ENCODE data around the gene SPATA9. TPM values are rescaled to one million over a fixed set of nuclear protein-coding genes. Genes with fewer than 3 reads are reported as not detected.
A peak's percentile ranks its signal among the peaks of the same experiment; 100 is the strongest.

SPATA9 gene
- total RNA-seq, 3 donors from 2014 or later (not counting 1 experiment from before 2014, with no cell fraction given): 1.3 to 2.1 (median 2.0) TPM

DNA sequence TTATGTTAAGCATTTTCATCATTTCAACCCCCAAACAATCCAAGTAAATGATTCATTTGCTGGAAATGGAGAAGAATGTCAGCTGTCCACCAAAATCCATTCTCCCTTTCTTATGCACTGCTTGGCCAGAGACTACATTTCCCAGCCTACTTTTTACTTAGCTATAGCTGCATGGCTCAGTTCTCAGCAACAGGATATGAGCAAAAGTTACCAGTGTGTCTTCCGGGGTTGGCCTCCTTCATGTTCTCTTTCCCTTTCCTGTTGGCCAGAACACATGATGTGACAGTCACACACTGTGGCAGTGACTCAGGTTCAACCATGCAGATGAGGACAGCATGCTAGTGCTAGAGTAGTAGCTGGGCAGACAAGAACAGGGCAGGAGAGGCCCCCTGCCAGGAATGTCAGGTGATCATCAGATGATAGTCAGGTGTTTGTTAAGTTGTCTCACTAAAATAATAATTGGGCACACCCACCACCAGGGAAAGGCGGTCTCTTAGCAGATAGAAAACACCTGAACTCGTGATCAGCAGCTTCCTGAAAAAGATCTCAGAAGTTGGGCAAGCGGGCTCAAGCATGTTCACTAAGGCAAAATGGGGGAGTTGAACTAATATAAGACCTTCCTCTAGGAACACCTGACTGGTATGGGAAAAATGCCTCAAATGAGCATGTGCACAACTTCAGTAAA is 50.7 kb downstream of the SPATA9 start:
- H3K4me1 ChIP-seq (ENCODE audit: control insufficient read depth, insufficient read depth, low read length): peaks cover 4% of the 10 kb centered on the region
- H3K27me3 ChIP-seq (ENCODE audit: control insufficient read depth, insufficient read depth, low read length): no peaks in the 10 kb centered on the region
- no peaks in the 10 kb centered on the region for H3K9me3 ChIP-seq (ENCODE audit: control insufficient read depth, insufficient read depth, low read length)
- Mint-ChIP-seq H3K27ac (peak overlapping the region; percentile 74 to 85), H3K4me1 (peaks cover 11 to 12% of the 10 kb centered on the region in 2 donors), H3K9me3 (no peaks in the 10 kb centered on the region), H3K4me3 (peak overlapping the region; percentile 5), H3K27me3 (ENCODE audit: low read depth in 2 of 2) (peaks cover 0 to 2% of the 10 kb centered on the region in 2 donors), H3K36me3 (no peaks in the 10 kb centered on the region)
- intact Hi-C loops (cut with micrococcal nuclease): no loop called here
- ATAC-seq (peak; percentile 97 to 99 (median 98)), DNase-seq (peak; percentile 39 to 84)
- no peak overlapping the region for H3K4me3 ChIP-seq (ENCODE audit: low read length)
- H3K27ac ChIP-seq (ENCODE audit: low read length): peak overlapping the region; percentile 19
- no peaks in the 10 kb centered on the region for H3K36me3 ChIP-seq (ENCODE audit: control insufficient read depth, insufficient read depth, low read length)
- WGBS (ENCODE audit: insufficient coverage): 50% methylated on average over 3 of the region's 4 CpGs
- TF ChIP-seq, protein P1, sequence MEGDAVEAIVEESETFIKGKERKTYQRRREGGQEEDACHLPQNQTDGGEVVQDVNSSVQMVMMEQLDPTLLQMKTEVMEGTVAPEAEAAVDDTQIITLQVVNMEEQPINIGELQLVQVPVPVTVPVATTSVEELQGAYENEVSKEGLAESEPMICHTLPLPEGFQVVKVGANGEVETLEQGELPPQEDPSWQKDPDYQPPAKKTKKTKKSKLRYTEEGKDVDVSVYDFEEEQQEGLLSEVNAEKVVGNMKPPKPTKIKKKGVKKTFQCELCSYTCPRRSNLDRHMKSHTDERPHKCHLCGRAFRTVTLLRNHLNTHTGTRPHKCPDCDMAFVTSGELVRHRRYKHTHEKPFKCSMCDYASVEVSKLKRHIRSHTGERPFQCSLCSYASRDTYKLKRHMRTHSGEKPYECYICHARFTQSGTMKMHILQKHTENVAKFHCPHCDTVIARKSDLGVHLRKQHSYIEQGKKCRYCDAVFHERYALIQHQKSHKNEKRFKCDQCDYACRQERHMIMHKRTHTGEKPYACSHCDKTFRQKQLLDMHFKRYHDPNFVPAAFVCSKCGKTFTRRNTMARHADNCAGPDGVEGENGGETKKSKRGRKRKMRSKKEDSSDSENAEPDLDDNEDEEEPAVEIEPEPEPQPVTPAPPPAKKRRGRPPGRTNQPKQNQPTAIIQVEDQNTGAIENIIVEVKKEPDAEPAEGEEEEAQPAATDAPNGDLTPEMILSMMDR (IDR thresholded peaks at IDR 0.05): no peak

DNA sequence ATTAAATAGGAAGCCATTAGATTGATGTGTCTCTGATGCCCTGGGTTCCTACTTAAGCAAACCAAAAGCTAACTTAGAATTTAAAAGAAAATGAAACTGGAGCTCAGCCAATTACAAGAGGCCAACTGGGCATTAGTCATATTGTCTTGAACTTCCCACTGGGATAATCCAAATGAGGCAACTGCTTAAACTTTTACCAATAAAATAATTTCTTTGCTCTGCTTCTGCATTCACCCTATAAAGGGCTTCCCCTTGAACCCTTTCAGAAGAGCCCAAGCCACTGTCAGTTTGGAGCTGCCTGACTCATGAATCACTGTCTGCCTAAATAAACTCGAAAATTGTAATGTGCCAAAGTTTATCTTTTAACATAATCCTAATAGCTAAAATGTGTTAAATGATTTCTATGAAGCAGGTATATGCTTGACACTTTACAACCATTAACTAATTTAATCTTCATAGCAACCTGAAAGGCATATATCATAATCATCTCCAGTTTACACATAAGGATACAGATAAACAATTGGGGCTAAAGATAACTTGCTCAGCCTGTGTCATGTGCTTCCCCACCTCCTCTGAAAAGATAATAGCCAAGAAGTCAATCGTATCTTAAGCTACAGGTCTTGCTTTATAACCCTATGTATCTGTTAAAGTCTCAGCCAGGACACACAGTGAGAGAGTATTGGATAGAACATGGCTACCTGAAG is 51.4 kb downstream of the SPATA9 start:
- DNase-seq (no peak), ATAC-seq (no peak)
- Histone ChIP-seq H3K9me3 (ENCODE audit: control insufficient read depth, insufficient read depth, low read length) (no peaks in the 10 kb centered on the region), H3K27ac (ENCODE audit: low read length) (no peak overlapping the region), H3K36me3 (ENCODE audit: control insufficient read depth, insufficient read depth, low read length) (no peaks in the 10 kb centered on the region), H3K4me3 (ENCODE audit: low read length) (no peak overlapping the region), H3K4me1 (ENCODE audit: control insufficient read depth, insufficient read depth, low read length) (peaks cover 4% of the 10 kb centered on the region), H3K27me3 (ENCODE audit: control insufficient read depth, insufficient read depth, low read length) (no peaks in the 10 kb centered on the region)
- peaks cover 0 to 4% of the 10 kb centered on the region in 2 donors for H3K27me3 Mint-ChIP-seq (ENCODE audit: low read depth in 2 of 2)
- no peak overlapping the region for H3K4me3 Mint-ChIP-seq
- H3K9me3 Mint-ChIP-seq: no peaks in the 10 kb centered on the region
- 80% methylated on average over 1 of the region's 2 CpGs for WGBS (ENCODE audit: insufficient coverage)
- intact Hi-C loops (cut with micrococcal nuclease): no loop called here
- peak overlapping the region; percentile 74 to 85 for H3K27ac Mint-ChIP-seq
- peaks cover 11 to 12% of the 10 kb centered on the region in 2 donors for H3K4me1 Mint-ChIP-seq
- no peaks in the 10 kb centered on the region for H3K36me3 Mint-ChIP-seq
- TF ChIP-seq, protein P1 (IDR thresholded peaks at IDR 0.05): no peak

DNA sequence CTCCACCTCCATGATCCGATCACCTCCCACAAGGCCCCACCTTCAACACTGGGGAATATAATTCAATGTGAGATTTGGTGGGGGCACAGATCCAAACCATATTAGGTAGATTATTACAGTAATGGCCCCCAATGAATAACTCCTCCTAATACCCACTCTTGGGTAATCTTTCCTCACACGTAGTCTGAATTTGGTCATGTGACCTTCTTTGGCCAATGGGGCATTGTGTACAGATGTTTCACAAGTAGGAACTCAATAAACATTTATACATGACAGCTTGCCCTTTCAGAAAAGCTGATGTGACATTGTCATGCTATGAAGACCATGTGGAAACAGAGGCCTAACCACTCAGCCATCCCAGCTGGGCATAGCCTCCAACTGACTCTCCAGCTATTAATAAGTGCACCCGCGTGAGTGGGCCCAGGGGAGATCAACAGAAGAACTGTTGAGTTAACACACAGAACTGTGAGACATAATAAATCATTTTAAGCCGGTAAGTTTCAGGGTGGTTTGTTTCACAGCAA is 52.3 kb downstream of the SPATA9 start:
- Histone ChIP-seq H3K9me3 (ENCODE audit: control insufficient read depth, insufficient read depth, low read length) (no peaks in the 10 kb centered on the region), H3K27me3 (ENCODE audit: control insufficient read depth, insufficient read depth, low read length) (no peaks in the 10 kb centered on the region), H3K36me3 (ENCODE audit: control insufficient read depth, insufficient read depth, low read length) (no peaks in the 10 kb centered on the region), H3K4me3 (ENCODE audit: low read length) (no peak overlapping the region), H3K4me1 (ENCODE audit: control insufficient read depth, insufficient read depth, low read length) (peaks cover 4% of the 10 kb centered on the region), H3K27ac (ENCODE audit: low read length) (no peak overlapping the region)
- DNase-seq (no peak), ATAC-seq (no peak)
- peaks cover 11 to 12% of the 10 kb centered on the region in 2 donors for H3K4me1 Mint-ChIP-seq
- TF ChIP-seq, protein P1 (IDR thresholded peaks at IDR 0.05): no peak
- intact Hi-C loops (cut with micrococcal nuclease): no loop called here
- peaks cover 0 to 2% of the 10 kb centered on the region in 2 donors for H3K27me3 Mint-ChIP-seq (ENCODE audit: low read depth in 2 of 2)
- no peaks in the 10 kb centered on the region for H3K36me3 Mint-ChIP-seq
- no peaks in the 10 kb centered on the region for H3K9me3 Mint-ChIP-seq
- H3K27ac Mint-ChIP-seq: no peak overlapping the region
- H3K4me3 Mint-ChIP-seq: no peak overlapping the region
- WGBS (ENCODE audit: insufficient coverage): 84% methylated on average over 4 of the region's 5 CpGs
